Stimulated activated naive CD8-positive, alpha-beta T cell treated with anti-CD3 and anti-CD28 coated beads, Interleukin-15, Interleukin-2, amounts not matched to agents 100 ng/mL and 50 ng/mL, for 24 hours (primary cell): Measurements from ENCODE around the gene HBEGF.

Source experiments
- H3K27ac Mint-ChIP-seq: one replicate; pipeline ENCODE4 v1.8.0; 2021; ENCODE audit warnings: mild to moderate bottlenecking, mixed read lengths
- H3K27me3 Mint-ChIP-seq: one replicate; pipeline ENCODE4 v1.8.0; 2021; ENCODE audit warnings: mixed read lengths
- H3K36me3 Mint-ChIP-seq: one replicate; pipeline ENCODE4 v1.8.0; 2021; ENCODE audit warnings: low read depth, mixed read lengths
- H3K4me1 Mint-ChIP-seq: one replicate; pipeline ENCODE4 v1.8.0; 2021; ENCODE audit warnings: low read depth, mixed read lengths
- H3K4me3 Mint-ChIP-seq: one replicate; pipeline ENCODE4 v1.8.0; 2021; ENCODE audit warnings: mild to moderate bottlenecking, mixed read lengths
- H3K9me3 Mint-ChIP-seq: one replicate; pipeline ENCODE4 v1.8.0; 2021; ENCODE audit warnings: mixed read lengths

Gene HBEGF

DNA sequence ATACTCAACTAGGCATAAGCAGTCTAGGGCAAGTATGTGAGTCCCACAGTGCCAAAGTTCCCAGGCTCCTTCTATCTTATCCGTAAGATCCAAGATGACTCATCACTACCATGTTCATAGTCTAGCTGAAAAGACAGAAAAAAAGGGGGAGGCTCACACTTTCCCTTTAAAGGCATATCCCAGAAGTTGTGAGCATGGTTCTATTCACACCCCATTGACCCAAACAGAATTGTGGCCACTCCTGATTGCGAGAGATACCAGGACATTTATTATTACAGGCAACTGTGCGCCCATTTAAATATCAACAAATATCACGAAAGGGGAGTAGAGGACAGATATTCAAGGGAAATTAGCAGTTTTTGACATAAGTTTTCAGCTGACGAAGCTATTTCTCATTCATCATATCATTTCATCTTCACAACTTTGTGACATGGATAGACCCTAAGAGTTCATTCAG, 35.4 kb downstream of the HBEGF start:
- Mint-ChIP-seq H3K4me1 (peaks cover 7% of the 10 kb centered on the region), H3K36me3 (no peaks in the 10 kb centered on the region), H3K4me3 (no peak overlapping the region), H3K27me3 (peaks cover 4% of the 10 kb centered on the region), H3K9me3 (no peaks in the 10 kb centered on the region), H3K27ac (no peak overlapping the region)

DNA sequence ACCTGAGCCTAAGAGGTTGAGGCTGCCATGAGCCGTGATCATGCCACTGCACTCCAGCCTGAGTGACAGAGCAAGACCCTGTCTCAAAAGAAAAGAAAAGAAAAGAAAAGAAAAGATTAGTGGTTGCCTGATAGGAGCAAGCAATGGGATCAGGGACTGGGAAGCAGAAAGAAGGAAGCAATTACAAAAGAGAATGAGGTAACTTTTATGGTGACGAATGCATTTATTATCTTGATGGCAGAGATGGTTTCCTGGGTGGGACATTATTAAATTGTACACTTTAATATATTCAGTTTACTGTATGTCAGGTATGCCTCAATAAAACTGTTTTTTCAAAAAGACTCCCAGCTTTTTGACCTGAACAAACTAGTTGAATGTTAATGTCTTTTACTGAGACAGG, 36.0 kb downstream of the HBEGF start:
- Mint-ChIP-seq H3K9me3 (no peaks in the 10 kb centered on the region), H3K36me3 (no peaks in the 10 kb centered on the region), H3K4me1 (peaks cover 7% of the 10 kb centered on the region), H3K27ac (no peak overlapping the region), H3K27me3 (peaks cover 6% of the 10 kb centered on the region), H3K4me3 (no peak overlapping the region)

DNA sequence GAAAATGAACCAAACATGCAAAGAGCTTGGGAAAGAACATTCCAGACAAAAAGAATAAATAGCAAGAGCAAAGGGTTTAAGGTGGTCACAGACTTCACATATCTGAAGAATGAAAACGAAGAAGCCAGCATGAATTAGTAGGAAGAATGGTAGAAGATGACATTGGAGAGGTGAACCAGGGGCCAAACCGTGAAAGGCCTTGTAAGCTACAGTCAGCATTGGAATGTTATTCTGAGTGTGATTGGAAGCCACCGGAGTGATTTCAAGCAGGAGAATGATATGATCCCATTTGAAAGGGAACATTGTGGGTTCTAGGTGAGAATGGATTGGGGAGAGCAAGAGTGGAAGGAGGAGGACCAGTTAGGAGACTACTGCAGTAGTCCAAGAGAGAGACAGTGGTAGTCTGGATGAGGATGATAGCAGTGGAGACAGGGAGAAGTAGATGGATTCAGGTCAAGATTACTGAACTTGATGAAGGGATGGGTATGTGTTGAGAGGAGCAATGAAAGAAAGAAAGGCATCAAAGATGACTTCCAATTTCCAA, 36.6 kb downstream of the HBEGF start:
- H3K4me3 Mint-ChIP-seq = no peak overlapping the region
- H3K4me1 Mint-ChIP-seq = peaks cover 7% of the 10 kb centered on the region
- no peaks in the 10 kb centered on the region for H3K9me3 Mint-ChIP-seq
- H3K27me3 Mint-ChIP-seq = peaks cover 6% of the 10 kb centered on the region
- no peak overlapping the region for H3K27ac Mint-ChIP-seq
- no peaks in the 10 kb centered on the region for H3K36me3 Mint-ChIP-seq

DNA sequence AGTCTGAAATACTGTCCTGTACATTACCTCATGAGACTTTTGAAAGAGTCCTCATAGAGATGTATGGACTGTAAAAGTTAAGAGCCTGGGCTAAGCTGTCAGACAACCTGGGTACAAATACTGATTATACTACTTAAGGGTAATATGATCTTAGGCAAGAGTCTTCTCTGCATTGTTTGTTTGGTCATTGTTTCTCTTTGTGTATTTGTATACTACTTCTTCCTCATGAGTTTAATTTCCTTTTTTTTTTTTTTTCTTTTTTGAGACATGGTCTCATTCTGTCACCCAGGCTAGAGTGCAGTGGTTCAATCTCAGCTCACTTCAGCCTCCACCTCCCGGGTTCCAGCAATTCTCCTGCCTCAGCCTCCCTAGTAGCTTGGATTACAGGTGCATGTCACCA, 40.9 kb downstream of the HBEGF start:
- Mint-ChIP-seq H3K4me1 (peaks cover 26% of the 10 kb centered on the region), H3K27ac (no peak overlapping the region), H3K9me3 (no peaks in the 10 kb centered on the region), H3K4me3 (no peak overlapping the region), H3K36me3 (peaks cover 2% of the 10 kb centered on the region), H3K27me3 (peaks cover 6% of the 10 kb centered on the region)

DNA sequence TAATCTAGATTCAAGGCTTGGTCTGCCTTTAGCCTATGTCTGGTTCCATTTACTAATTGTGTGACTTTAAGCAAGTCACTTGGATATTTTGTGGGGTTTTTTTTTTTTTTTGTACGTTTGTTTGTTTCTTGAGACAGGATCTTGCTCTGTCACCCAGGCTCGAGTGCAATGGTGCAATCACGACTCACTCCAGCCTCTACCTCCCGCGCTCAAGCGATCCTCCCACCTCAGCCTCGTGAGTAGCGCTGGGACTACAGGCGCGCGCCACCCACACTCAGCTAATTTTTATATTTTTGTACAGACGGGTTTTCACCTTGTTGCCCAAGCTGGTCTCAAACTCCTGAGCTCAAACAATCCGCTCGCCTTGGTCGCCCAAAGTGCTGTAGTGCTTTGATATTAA, 42.4 kb downstream of the HBEGF start:
- Mint-ChIP-seq H3K9me3 (no peaks in the 10 kb centered on the region), H3K4me3 (no peak overlapping the region)

DNA sequence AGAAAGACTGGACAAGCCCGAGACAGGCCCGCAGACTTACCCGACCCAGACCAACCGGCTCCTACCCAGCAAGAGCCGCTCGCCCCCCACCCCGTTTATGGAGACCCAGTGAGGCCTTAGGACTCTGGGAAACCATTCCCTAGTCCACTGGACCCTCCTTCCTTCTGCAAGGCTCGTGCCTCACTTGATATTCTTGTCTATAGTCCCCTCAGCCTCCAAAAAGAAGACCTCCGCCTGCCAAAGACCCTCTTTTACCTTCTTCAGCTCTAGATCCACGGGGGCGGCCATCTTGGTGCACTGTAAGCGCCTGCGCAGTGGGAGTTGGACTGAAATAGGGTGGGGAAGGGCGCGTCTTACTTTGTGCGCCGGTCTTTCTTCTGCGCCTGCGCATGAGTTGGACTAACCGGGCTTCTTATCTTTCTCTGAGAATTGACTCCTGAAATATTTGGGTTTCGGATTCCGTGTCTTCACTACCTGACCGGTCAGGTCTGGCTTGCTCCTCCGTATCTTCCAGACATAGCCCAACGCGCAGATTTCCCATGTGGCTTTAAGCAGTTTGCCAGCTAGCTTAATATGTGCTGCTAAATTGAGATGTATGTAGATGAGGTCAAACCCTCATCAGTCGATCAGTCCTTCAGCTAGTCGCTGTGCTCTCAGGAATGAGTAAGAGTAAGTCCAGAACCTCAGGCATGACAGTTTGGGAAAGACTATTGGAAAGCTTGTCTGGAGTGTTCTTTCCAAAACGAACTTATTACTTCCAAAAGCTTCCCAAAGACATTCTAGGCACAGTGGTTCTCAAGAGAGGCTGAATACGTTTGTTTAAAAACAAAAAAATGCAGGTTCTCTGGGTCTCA, 43.4 kb downstream of the HBEGF start, which contains the start of gene PFDN1:
TSS of gene PFDN1 (minus strand) at position 316 of the 854 bp plus-strand sequence. CDS start at position 288, 28 bp downstream.
- H3K27me3 Mint-ChIP-seq = peaks cover 6% of the 10 kb centered on the region
- peak within 1 kb of the TSS; percentile 95 for H3K27ac Mint-ChIP-seq
- H3K36me3 Mint-ChIP-seq = peaks cover 16% of the 10 kb centered on the region
- H3K4me3 Mint-ChIP-seq = peak within 1 kb of the TSS; percentile 97
- peaks cover 40% of the 10 kb centered on the region for H3K4me1 Mint-ChIP-seq
- H3K9me3 Mint-ChIP-seq = no peaks in the 10 kb centered on the region

More for the DNA sequence above, 42.4 kb downstream of the HBEGF start:
- Mint-ChIP-seq H3K27ac (no peak overlapping the region), H3K27me3 (peaks cover 6% of the 10 kb centered on the region), H3K36me3 (peaks cover 10% of the 10 kb centered on the region), H3K4me1 (peaks cover 34% of the 10 kb centered on the region)

DNA sequence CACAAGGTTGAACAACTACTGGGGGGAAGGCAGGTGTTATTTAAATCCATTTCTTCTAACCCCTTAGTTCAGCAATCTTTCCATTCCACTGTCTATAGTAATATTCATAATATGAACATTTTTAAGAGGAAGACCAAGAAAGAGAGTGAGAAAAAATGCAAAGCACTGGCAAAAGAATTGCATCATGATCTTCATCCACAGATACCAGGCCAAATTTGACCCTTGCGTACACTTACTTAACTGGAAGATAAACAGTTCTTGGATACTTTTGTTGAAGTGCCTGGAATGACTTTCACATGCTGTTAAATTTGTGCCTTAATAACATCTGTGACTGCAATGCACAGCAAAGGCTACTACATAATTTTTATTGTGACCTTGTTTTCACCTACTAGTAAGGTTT, 45.3 kb downstream of the HBEGF start:
- H3K9me3 Mint-ChIP-seq = no peaks in the 10 kb centered on the region
- H3K27ac Mint-ChIP-seq = no peak overlapping the region
- H3K27me3 Mint-ChIP-seq = peaks cover 3% of the 10 kb centered on the region

DNA sequence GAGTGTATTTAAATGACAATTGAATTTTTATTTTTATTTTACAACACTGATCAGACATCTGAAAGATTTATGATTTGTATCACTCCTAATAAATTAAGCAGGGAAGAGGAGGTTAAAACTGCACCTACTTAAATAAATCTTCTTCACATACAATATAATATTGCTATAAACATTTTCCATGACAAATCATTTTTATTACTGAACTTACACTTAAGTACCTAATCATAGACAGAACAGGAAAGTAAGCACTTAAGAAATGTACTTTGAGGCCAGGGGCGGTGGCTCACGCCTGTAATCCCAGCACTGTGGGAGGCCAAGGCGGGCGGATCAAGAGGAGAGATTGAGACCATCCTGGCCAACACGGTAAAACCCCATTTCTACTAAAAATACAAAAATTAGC, 47.3 kb downstream of the HBEGF start:
- Mint-ChIP-seq H3K4me3 (no peak overlapping the region), H3K27ac (no peak overlapping the region), H3K4me1 (peaks cover 67% of the 10 kb centered on the region), H3K9me3 (no peaks in the 10 kb centered on the region), H3K36me3 (peaks cover 38% of the 10 kb centered on the region), H3K27me3 (no peaks in the 10 kb centered on the region)

More for the DNA sequence above, 45.3 kb downstream of the HBEGF start:
- Mint-ChIP-seq H3K4me1 (peaks cover 52% of the 10 kb centered on the region), H3K36me3 (peaks cover 31% of the 10 kb centered on the region), H3K4me3 (no peak overlapping the region)

DNA sequence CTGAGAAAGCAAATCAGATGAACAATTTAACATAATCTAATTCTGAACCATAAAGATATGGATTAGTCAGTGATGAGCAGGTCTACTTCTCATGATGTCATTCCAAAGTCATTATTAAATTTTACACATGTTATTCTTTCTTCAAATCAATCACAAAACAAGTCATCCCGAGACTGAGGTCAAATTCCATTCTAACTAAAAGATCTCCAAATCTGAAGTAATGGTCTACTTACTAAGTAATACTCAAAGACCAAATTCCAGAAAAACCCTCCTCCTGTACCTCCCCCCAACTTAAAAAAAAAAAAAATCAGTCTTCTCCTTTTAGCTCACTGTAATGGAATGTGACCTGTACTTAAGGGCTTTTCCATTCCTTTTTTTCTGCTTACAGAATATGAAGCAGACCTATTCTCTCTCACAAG, 48.2 kb downstream of the HBEGF start:
- no peaks in the 10 kb centered on the region for H3K9me3 Mint-ChIP-seq
- no peak overlapping the region for H3K27ac Mint-ChIP-seq
- no peak overlapping the region for H3K4me3 Mint-ChIP-seq
- no peaks in the 10 kb centered on the region for H3K27me3 Mint-ChIP-seq
- H3K36me3 Mint-ChIP-seq = peaks cover 38% of the 10 kb centered on the region
- peaks cover 72% of the 10 kb centered on the region for H3K4me1 Mint-ChIP-seq

DNA sequence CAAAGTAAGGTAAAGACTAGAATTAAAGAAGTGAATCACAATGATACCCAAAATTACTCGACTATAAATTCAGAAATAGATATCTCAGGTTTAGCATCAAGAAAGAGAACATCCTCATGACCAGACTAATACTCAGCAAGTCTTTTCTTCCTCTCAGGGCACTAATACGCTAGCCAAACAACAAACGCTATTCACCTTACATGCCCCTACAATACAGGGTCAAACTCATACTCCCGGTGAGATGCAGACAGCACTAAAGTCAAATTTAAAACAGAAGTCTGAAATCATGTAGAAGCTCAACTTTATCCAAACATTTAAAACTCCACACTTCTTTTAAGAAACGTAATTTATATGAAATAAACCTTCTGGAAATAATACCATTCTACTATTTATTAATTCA, 49.1 kb downstream of the HBEGF start:
- Mint-ChIP-seq H3K4me3 (no peak overlapping the region), H3K36me3 (peaks cover 38% of the 10 kb centered on the region), H3K9me3 (no peaks in the 10 kb centered on the region), H3K27ac (no peak overlapping the region), H3K27me3 (no peaks in the 10 kb centered on the region), H3K4me1 (peaks cover 67% of the 10 kb centered on the region)

DNA sequence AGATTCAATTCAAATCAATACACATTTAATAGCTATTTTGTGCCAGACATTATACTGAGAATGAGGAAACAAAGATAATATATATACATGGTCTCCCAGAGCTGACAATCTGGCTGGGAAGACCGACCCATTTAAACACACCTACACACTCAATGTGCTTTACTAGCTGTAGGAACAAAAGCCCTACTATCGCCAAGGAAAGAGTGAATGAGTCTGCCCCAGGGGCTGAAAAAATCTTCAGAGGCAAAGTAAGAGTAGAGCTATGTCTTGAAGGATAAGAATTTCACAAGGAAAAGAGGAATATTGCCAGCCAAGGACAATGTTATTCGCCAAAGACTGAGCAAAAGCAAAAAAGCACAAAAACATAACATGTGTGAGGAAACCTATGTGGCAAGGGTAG, 50.1 kb downstream of the HBEGF start:
- H3K4me3 Mint-ChIP-seq = no peak overlapping the region
- peaks cover 60% of the 10 kb centered on the region for H3K4me1 Mint-ChIP-seq
- H3K36me3 Mint-ChIP-seq = peaks cover 38% of the 10 kb centered on the region
- no peaks in the 10 kb centered on the region for H3K27me3 Mint-ChIP-seq
- H3K27ac Mint-ChIP-seq = no peak overlapping the region
- no peaks in the 10 kb centered on the region for H3K9me3 Mint-ChIP-seq

DNA sequence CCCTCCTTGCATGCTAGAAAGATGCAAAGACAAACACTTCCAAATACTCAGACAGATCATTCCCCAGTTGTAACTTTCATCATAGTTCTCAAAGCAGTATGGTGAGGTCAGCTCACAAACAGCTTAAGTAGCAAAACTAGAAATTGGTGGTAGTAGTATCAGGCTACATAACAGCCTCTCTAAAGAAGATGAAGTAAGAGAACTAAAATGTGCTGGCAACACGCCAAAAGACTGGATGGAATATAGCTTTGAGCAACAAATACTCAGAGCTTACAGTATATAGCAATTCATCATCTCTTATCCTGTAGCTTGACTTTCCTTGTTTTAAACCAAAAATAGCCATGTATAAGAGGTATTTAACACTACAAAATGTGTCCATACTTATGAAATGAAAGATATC, 51.0 kb downstream of the HBEGF start:
- peaks cover 35% of the 10 kb centered on the region for H3K36me3 Mint-ChIP-seq
- peaks cover 56% of the 10 kb centered on the region for H3K4me1 Mint-ChIP-seq
- H3K27ac Mint-ChIP-seq = no peak overlapping the region
- H3K4me3 Mint-ChIP-seq = no peak overlapping the region
- H3K9me3 Mint-ChIP-seq = no peaks in the 10 kb centered on the region
- no peaks in the 10 kb centered on the region for H3K27me3 Mint-ChIP-seq

DNA sequence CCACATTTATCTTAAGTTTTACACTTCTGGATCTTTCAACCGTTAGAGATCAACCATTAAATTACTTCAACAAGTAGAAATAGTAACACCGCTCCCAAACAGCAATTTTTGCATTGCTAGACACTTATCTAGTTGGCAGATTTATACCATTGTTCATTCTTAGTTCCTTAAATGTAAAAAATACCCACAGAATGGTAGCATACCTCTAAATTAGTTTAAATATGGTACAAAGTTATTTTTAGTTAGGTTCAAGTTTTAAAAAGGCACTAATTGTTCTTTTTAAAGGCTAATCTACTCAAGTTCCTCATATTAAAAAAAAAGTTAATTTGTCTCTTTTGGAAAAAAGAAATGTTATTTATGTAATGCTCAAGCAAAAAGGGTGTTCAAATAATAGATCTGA, 51.6 kb downstream of the HBEGF start:
- H3K4me1 Mint-ChIP-seq = peaks cover 53% of the 10 kb centered on the region
- no peaks in the 10 kb centered on the region for H3K27me3 Mint-ChIP-seq
- H3K9me3 Mint-ChIP-seq = no peaks in the 10 kb centered on the region
- peaks cover 31% of the 10 kb centered on the region for H3K36me3 Mint-ChIP-seq
- H3K4me3 Mint-ChIP-seq = no peak overlapping the region
- H3K27ac Mint-ChIP-seq = no peak overlapping the region

DNA sequence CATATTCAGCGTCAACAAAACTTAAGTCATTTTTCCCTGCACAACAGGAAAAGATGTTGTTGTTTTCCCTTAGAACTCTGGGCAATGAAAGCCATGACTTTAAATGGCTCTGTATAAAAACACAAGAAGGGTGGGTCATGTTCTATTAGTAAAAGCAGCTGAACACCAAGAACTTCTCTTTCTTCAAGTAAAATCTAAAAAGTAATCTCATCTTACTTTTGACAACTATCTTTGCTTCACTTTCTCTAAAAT, 52.6 kb downstream of the HBEGF start:
- Mint-ChIP-seq H3K27me3 (no peaks in the 10 kb centered on the region), H3K36me3 (peaks cover 26% of the 10 kb centered on the region), H3K9me3 (no peaks in the 10 kb centered on the region), H3K4me1 (peaks cover 49% of the 10 kb centered on the region), H3K27ac (no peak overlapping the region), H3K4me3 (no peak overlapping the region)

DNA sequence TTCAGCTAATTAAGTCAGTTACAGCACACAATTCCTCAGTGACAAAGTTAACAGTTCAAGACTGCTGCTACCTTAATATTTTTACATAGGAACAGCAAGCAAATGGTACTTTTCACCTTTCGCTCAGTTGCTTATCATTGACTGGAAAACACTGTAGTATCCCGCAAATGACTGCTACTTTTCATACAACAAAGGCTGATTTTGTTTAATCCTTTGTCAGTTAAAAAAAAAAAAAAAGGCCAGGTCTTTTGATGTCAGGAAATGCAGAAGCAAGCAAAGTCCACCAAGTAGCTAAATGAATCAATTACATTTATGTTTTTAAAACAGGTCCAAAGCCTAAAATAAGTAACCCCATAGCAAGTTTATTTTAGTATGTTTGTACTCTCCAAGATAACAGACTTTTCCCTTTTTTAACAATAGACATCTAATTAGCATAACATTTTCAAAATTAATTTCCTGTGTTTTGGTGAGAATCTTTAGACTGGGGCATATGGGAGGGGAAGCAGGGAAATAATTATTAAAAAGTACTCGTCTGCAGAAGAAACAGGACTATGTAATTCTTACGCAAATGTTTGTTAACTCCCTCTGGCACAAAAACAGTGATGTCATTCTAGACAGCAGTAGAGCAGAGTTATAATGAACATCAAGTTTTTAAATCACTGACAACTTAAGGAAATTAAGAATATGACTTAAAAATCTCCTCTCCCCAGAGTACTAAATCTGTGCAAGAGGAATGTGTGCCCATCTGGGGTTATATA, 53.1 kb downstream of the HBEGF start:
- H3K4me3 Mint-ChIP-seq = no peak overlapping the region
- H3K4me1 Mint-ChIP-seq = peaks cover 48% of the 10 kb centered on the region
- H3K9me3 Mint-ChIP-seq = no peaks in the 10 kb centered on the region
- H3K27ac Mint-ChIP-seq = no peak overlapping the region
- peaks cover 24% of the 10 kb centered on the region for H3K36me3 Mint-ChIP-seq
- no peaks in the 10 kb centered on the region for H3K27me3 Mint-ChIP-seq
